Stimulated activated CD4-positive, alpha-beta T cell treated with anti-CD3 and anti-CD28 coated beads, Interleukin-1b, Interleukin-23, amount 100 ng/mL, for 24 hours (primary cell): ENCODE results near the gene PAGE5.

Experiments used
- DNase-seq, 4 experiments: peaks; one replicate each; pipeline ENCODE4 v3.0.0-alpha.2; 2020; ENCODE audit warnings: low read depth in 4 of 4, low spot score in 1 of 4

PAGE5 gene, protein sequence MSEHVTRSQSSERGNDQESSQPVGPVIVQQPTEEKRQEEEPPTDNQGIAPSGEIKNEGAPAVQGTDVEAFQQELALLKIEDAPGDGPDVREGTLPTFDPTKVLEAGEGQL

GRCh38 chrX:55220119-55220794 is at the start of gene PAGE5:
Gene PAGE5 (plus strand): TSS chrX:55220346. CDS start chrX:55221383, 1,037 bp downstream.
- DNase-seq, result no peak

DNA sequence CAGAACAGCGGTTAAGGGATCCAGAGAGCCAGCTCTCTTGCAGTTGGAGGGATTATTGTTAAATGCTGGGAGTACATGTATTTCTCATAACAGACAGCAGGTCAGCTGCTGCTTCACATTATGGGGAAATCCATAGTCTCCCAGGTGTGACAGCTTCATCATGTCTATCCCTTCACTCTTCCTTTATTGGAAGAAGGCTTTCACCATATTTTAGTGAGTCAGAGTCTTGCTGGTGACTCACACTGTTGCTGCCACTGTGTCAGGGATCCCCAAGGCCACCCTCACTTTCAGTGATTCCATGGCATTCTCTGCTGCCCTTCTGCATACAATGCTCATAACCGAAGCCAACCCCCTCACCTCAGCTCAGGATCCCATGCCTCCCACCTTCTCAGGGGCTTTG is 32.9 kb upstream of the PAGE5 start:
- no peak for DNase-seq

DNA sequence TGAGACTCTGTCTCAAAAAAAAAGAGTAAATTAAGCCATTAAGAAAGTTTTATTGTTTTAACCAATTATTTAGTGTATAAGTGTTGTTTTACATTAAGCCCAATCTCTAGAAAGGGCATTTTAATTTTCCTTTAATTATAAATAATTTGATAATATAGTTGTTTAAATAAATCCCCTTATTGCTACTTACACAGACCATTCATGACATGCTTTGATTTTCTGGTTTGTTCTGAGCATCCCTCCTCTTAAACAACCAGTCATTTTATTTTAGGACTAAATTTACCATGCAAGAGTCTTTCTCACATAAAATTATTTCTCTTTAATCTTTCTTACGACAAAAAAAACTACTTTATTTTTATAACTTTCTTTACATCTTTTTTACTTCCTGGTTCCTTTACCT is 23.5 kb upstream of the PAGE5 start:
- DNase-seq, result no peak

DNA sequence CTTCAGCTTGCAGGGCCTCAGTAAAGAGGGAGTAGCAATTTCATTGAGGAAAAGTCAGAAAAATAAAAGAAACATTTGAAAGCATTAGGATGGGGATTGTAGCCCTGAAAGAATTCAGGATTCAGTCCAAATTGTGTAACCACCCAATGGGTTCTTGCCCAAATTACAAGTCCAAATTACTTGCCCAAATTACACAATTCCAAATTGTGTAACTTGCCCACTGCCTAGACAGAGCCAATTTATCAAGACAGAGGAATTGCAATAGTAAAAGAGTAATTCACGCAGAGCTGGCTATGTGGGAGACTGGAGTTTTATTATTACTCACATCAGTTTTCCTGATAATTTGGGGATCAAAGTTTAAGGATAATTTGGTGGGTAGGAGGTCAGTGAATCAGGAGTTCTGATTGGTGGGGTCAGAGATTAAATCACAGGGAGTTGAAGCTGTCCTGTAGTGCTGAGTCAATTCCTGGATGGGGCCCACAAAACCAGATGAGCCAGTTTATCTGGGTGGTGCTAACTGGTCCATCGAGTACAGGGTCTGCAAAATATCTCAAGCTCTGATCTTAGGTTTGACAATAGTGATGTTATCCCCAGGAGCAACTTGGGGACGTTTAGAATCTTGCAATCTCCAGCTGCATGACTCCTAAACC is 18.1 kb upstream of the PAGE5 start:
- no peak for DNase-seq

DNA sequence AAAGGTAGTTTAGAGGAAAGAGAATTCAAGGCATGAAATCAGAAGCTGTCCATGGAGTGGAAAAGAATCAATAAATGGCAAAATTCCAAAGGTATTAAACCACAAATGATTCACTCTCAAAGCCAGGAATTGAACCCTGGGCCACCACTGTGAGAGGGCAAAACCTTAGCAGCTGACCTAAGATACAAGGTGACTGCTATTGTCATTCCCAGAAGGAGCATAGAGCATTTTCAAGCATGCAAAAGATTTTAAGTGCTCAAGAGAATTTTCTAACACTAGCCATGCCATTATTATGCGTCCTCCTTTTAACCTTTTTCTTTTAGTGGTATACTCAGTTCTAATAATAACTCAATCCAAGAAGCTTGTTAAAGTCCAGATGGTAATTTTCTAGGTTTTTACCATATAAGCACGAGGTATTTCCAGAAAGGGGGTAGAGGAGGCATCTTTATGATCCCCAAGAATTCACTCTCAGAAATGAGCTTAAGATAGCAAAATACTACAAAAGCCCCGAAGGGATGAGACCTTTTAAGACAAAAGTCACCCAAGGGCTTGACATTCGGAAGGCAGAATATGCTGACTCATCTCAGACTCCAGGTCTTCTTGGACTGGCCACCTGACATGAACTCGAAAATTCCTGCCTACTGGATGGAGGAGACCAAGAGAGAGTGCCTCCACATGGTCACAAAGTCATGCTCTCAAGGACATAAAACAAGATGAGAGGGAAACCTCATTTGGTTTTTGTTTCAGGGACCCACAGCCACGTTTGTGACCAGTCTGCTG is 13.8 kb upstream of the PAGE5 start:
- DNase-seq, result no peak

- DNase-seq, result no peak
These were observed 9.0 kb upstream of the PAGE5 start for GRCh38 chrX:55210931-55211677.

DNA sequence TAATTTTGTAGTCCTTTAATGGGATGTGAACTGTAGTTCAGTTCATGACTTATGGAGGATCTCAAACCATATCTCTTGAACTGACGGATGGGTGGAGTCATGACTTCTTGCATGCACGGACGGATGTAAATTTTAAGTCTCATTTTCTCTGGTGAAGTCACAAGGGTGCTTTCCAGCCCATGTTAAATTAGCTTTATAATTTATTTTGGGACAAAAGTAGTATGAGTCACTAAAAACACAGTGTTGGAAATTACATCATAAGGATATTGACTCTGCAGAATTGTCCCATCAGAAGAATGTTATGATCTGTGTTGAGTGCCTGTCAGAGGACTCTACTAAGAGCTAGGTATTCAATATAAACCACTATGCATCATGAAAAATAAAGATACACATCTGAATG is 6.8 kb upstream of the PAGE5 start:
- DNase-seq, result no peak

DNA sequence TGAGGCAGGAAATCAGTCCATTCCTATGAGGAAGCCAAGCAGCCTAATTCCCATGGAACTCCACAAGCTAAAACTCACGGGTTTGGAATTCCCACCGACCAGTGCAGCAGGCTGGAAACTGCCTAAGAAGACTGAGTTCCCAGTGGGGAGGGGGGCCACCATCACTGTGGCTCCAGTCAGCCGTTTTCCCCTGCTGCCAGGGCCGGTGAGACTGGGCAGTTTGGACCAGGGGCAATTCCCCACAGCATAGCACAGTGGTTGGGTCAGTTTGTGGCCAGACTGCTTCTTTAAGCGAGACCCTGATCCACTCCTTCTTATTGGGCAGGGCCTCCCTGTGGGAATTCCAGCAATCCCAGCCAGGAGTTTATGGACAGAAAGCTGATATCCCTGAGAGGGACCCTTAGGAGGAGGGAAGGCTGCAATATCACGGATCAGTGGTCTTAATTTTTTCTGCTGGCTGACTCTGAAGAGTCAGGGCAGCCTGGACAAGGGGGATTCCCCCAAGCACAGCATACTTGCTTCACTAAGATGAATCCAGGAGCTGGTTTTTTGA is 20.7 kb downstream of the PAGE5 start:
- DNase-seq, result no peak

DNA sequence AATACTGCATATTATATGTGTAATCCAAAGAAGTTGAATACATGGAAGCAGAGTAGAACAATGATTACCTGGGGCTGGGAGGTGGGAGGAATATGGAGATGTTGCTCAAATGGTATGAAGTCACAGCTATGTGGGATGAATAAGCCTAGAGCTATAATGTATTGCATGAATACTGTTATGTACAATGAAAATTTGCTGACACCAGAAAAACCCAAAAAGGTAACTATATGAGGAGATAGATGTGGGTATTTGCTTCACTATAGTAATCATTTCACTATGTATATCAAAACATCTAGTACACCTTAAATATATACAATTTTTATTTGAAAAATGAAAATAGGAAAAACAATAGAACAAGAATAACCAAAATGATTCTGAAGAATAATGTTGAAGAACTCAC is 33.4 kb downstream of the PAGE5 start:
- DNase-seq, result no peak

DNA sequence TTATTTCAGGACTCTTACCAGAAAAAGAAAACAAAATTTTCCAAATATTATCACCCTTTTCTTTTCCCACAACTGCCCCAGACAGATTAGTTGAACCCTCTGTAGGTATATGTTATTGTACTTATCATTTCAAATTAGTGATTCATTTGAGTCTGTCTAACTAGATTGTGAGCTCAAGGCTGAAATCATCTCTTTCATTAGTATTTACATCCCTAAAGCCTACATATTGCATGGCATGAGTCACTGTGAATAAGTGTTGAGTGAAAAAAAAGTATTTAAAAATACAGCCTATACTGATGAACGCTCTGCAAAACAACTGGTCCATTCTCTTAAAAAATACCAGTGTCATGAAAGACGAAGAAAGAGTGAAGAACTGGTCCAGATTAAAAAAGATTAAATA is 40.7 kb downstream of the PAGE5 start:
- no peak for DNase-seq

DNA sequence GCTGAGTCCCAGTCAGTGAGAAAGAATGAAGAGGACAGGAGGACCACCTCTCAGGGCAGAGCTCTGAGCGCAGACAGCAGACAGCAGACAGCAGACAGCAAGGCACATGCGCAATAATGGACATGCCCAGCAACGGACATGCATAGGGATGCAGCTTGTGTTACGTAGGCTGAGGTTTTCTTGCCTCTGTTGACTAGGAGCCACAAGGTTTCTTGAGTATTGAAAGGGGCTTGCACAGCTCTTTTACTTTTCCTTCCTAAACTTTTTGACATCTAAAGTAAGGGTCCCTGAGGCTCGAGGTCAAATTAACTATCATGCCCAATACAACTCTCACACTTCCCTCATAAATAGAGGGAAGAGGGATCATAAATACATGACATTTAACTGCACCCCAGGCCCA is 44.7 kb downstream of the PAGE5 start, which contains the start of gene PAGE3:
TSS of gene PAGE3 (minus strand) at position 101 of the 400 bp plus-strand sequence. CDS start 1,013 bp downstream, outside the sequence.
- no peak for DNase-seq
